SJSA1 (cell line): ENCODE measurements around the gene RORB. TPM values are rescaled to one million over a fixed set of nuclear protein-coding genes. Genes with fewer than 3 reads are reported as not detected.

Experiments used
- DNase-seq, 2 experiments: peaks; one replicate each; pipeline ENCODE4 v3.0.0-alpha.2; 2015 to 2020; ENCODE audit warnings: low spot score in 2 of 2, low read depth in 1 of 2
- H3K27ac ChIP-seq: fragments of 250-450 bp; sonication (Bioruptor Pico); 2 replicates; pipeline ENCODE4 v1.5.1; 2020; ENCODE audit warnings: mild to moderate bottlenecking, moderate library complexity
- H3K27me3 ChIP-seq: fragments of 250-450 bp; sonication (Bioruptor Pico); replicated peaks from 2 replicates; pipeline ENCODE4 v1.5.1; 2020; ENCODE audit warnings: mild to moderate bottlenecking, moderate library complexity
- H3K36me3 ChIP-seq: fragments of 250-450 bp; sonication (Bioruptor Pico); 2 replicates; pipeline ENCODE4 v1.5.1; 2020; ENCODE audit warnings: mild to moderate bottlenecking
- H3K4me1 ChIP-seq: fragments of 250-450 bp; sonication (Bioruptor Pico); replicated peaks from 2 replicates; pipeline ENCODE4 v1.6.1; 2021; ENCODE audit warnings: mild to moderate bottlenecking
- H3K4me3 ChIP-seq: fragments of 250-450 bp; sonication (Bioruptor Pico); 2 replicates; pipeline ENCODE4 v1.5.1; 2020; ENCODE audit warnings: mild to moderate bottlenecking
- H3K9me3 ChIP-seq: fragments of 250-450 bp; sonication (Bioruptor Pico); replicated peaks from 2 replicates; pipeline ENCODE4 v1.5.1; 2020; ENCODE audit warnings: mild to moderate bottlenecking
- total RNA-seq: library from RNA; depleted of rRNA; stranded (reverse); fragments of >200 nt; shearing (Covaris generic); gene quantifications from 2 replicates; pipeline ENCODE4 v1.2.3, GENCODE V29; 2014

The RORB gene
- total RNA-seq, 1 experiment from 2014 or later = not detected

DNA sequence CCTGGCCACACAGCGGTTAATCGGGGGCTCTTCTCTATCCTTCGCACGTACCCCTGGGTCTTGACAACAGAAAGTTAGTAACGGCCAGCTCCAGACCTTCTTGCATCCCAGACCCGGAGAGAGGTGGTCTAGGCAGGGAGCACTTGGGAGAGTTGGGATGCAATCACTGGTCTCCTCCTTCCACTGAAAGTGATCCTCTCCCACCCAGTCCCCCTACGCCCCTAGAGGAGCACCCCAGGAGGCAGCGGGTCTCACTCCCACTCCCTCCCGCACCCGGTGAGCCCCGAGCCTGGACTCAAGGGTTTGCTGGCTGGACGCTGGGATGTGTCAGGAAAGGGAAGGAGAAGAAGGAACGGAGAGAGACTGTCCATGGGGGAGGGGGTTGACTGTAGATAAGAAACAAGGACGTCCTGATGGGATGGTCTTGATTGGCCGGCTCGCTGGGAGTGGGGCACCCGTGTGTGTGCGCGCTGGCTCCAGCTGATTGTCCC is 2.0 kb downstream of the RORB start:
- H3K27ac ChIP-seq = no peak overlapping the region
- H3K4me3 ChIP-seq = no peak overlapping the region
- no peaks in the 10 kb centered on the region for H3K36me3 ChIP-seq
- no peaks in the 10 kb centered on the region for H3K9me3 ChIP-seq
- H3K27me3 ChIP-seq = peaks cover 51% of the 10 kb centered on the region
- DNase-seq = no peak
- peaks cover 10% of the 10 kb centered on the region for H3K4me1 ChIP-seq

DNA sequence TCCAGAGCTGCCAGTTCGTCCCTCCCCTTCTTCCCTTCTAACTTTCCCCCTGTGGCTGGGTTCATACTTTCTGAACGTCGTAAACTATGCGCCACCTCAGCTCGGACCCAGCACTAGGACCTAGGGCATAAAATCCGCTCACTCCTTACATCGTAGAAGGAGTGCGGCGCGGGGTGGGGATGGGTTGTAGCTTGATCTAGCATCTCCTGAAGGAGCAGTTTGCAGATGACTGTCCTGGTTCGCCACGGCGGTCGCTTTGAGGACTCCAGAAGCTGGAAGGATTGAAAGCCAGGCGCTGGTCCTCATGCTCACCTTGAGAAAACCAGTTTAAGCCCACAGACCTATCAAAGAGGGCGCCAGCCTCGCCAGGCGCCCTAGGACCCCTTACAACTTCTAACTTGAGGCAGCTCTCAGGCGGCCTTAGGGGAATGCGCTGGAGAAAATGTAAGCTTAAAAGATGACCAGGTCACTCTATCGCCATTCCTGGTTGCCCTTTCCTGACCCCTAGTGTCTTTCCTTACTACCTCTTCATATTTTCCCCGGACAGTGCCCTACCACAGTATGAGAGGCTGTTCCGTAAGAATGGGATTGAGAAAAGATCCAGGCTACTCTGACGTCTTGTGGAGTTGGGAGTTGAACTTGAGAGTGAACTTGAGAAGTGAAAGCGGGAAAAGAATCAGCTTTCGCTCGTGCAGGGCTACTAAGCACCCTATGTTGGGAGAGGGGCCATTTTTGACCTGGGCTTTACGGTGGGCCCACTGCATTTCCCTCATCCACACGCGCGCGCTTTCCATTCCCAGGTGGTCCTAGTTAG is 2.8 kb downstream of the RORB start:
- Histone ChIP-seq H3K27me3 (peaks cover 51% of the 10 kb centered on the region), H3K9me3 (no peaks in the 10 kb centered on the region), H3K27ac (no peak overlapping the region), H3K4me1 (peaks cover 10% of the 10 kb centered on the region), H3K4me3 (no peak overlapping the region), H3K36me3 (no peaks in the 10 kb centered on the region)
- no peak for DNase-seq

DNA sequence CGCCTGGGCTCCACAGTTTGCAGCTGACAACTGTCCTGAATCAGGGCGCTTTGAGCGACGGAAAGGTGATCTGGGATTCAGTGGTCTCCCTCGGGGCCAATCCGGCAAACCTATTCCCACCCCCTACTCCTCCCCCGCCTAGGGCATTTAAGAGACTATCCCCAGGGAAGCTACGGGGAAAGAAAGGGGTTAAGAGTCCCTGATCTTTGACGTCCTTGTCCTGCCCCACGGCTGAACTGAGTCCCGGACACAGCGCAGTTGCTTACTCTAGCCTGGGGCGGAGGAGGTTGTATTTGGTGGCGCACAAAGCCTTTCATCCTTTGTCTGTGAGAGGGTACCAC is 3.4 kb downstream of the RORB start:
- Histone ChIP-seq H3K27me3 (peaks cover 48% of the 10 kb centered on the region), H3K4me3 (no peak overlapping the region)

DNA sequence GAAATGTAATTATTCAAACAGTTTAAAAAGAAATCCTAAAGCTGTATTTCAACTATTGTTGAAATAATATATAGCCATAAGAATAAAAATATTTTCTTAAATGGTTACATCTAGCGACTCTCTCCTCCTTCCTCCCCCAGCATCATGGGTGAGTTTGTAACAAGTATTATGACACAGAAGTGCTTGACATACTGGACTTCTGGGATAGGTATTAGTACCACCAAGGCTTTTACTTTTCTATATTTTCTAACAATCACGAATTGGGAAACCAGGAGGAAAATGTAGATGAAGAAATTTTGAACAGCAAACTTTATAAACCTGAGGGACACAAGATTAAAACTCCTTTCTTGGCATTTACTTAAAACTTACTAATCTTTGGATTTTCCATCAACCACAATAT is 4.4 kb downstream of the RORB start:
- no peak for DNase-seq
- no peak overlapping the region for H3K27ac ChIP-seq
- no peak overlapping the region for H3K4me3 ChIP-seq
- peaks cover 38% of the 10 kb centered on the region for H3K27me3 ChIP-seq
- H3K4me1 ChIP-seq = peaks cover 10% of the 10 kb centered on the region
- H3K9me3 ChIP-seq = no peaks in the 10 kb centered on the region
- H3K36me3 ChIP-seq = no peaks in the 10 kb centered on the region

More for the DNA sequence above, 3.4 kb downstream of the RORB start:
- no peaks in the 10 kb centered on the region for H3K36me3 ChIP-seq
- H3K27ac ChIP-seq = no peak overlapping the region
- DNase-seq = no peak
- H3K4me1 ChIP-seq = peaks cover 10% of the 10 kb centered on the region
- no peaks in the 10 kb centered on the region for H3K9me3 ChIP-seq

DNA sequence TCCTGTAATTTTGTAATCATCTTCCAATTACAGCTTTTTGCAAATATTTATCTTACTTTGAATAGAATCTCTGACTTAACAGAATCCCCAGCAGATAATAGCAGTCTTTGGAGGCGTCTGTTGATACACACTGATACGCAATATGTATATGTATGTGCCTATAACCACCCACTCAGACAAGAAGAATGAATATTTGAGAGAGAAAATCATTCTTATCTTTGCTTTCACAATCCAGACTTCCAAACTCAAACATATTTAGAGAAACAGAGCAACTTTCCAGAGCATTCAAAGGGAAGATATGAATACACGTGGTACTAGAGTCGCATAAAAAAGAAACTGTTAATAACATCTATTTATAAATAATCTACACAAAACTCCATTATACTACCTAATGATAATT is 6.1 kb downstream of the RORB start:
- no peak overlapping the region for H3K4me3 ChIP-seq
- no peak for DNase-seq
- no peak overlapping the region for H3K27ac ChIP-seq
- H3K9me3 ChIP-seq = no peaks in the 10 kb centered on the region
- H3K27me3 ChIP-seq = peaks cover 23% of the 10 kb centered on the region
- no peaks in the 10 kb centered on the region for H3K36me3 ChIP-seq
- H3K4me1 ChIP-seq = peaks cover 4% of the 10 kb centered on the region

DNA sequence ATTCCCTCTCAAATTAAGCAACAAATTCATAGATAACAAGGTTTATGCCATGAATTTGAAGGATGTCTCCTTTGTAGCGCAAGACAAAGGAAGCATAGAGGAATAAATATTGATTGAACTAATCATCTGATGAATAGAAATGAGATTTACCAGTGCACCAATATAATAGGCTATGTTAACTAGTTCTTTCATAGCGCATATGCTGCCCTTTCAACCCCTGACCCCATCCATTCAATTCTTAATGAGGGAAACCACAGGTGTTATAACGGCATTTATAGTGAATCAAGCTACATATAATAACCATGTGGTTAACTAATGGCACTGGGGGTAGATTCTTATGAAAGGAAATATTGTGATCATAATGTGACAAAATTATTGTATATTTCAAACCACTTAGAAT is 6.5 kb downstream of the RORB start:
- Histone ChIP-seq H3K36me3 (no peaks in the 10 kb centered on the region), H3K27ac (no peak overlapping the region), H3K4me1 (no peaks in the 10 kb centered on the region), H3K9me3 (no peaks in the 10 kb centered on the region), H3K4me3 (no peak overlapping the region), H3K27me3 (peaks cover 19% of the 10 kb centered on the region)
- no peak for DNase-seq

DNA sequence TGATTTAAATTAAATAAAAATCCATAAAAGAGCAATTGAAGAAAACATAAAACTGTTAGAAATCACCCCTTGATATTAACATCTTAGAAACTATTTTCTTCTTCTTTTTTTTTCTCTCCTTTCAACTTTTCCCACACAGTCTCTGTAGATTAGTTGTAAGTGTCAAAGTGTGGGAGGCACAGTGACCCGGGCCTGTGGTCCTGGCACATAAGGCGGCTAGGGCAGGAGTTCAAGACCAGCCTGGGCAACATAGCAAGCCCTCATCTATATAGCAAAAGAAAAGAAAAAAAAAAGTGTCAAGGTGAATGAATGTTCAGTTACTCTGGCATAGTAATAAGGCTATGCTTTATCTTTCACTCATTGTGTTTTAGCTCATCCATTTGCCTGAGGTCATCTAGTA is 14.2 kb downstream of the RORB start:
- DNase-seq = no peak
- Histone ChIP-seq H3K4me3 (no peak overlapping the region), H3K36me3 (no peaks in the 10 kb centered on the region), H3K4me1 (no peaks in the 10 kb centered on the region), H3K27ac (no peak overlapping the region), H3K27me3 (0 out of 2 replicates have a peak, but pooled peaks cover 3% of the 10 kb centered on the region), H3K9me3 (no peaks in the 10 kb centered on the region)

DNA sequence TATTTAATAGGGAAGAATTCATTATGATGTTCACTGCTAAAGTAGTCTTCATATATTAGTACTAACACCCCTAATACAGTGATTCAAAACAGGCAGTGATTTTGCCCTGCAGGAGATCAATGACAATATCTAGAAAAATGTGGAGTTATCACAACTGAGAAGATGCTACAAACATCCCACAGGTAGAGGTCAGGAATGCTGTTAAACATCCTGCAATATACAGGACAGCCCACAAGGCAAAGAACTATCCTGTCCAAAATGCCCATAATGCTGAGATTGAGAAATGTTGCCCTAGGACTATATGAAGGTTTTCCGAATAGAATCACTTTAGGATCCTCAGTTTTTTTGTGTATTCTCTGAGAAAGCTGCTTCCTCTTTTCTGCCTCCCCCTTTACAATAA is 15.3 kb downstream of the RORB start:
- no peak overlapping the region for H3K27ac ChIP-seq
- DNase-seq = no peak
- H3K9me3 ChIP-seq = no peaks in the 10 kb centered on the region
- no peak overlapping the region for H3K4me3 ChIP-seq
- no peaks in the 10 kb centered on the region for H3K4me1 ChIP-seq
- H3K36me3 ChIP-seq = no peaks in the 10 kb centered on the region
- 0 out of 2 replicates have a peak, but pooled peaks cover 3% of the 10 kb centered on the region for H3K27me3 ChIP-seq

DNA sequence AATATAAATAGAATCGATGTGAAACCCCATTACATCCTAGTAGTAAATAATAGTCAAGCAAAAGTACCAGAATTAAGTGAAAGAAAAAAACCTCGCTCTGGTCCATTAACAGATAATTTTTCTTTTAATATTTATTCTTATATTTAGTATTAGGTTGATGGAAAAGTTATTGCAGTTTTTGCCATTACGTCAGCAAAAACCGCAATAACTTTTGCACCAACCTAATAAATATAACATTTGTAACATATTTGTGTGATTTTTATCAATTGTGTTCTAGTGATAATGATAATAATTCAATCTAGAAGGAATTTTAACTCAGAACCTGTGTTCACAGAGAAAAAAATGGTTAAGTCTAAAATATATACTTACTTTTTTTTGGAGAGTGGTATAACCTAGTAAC is 16.1 kb downstream of the RORB start:
- H3K4me1 ChIP-seq = no peaks in the 10 kb centered on the region
- no peaks in the 10 kb centered on the region for H3K9me3 ChIP-seq
- H3K4me3 ChIP-seq = no peak overlapping the region
- no peaks in the 10 kb centered on the region for H3K36me3 ChIP-seq
- H3K27me3 ChIP-seq = 0 out of 2 replicates have a peak, but pooled peaks cover 3% of the 10 kb centered on the region
- DNase-seq = no peak
- no peak overlapping the region for H3K27ac ChIP-seq

DNA sequence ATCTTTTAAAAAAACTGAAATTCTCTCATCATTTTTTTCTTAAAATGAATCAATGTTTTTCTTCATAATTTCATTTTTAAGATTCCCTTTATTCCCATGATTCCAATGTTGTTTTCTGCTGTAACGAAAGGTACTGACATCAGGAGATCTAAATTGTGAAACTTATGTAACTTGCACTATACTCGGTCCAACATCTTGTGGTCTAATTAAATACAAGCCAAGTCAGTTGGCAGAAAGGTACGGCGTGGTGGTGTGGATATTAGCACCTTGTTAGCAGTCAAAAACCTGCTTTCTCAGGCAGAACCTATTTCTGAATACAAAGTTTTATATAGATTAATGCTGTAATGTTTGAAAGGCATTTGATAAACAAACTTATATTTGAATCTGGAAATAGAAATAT is 20.1 kb downstream of the RORB start:
- Histone ChIP-seq H3K4me3 (no peak overlapping the region), H3K27ac (no peak overlapping the region), H3K9me3 (no peaks in the 10 kb centered on the region), H3K4me1 (no peaks in the 10 kb centered on the region), H3K36me3 (no peaks in the 10 kb centered on the region), H3K27me3 (no peaks in the 10 kb centered on the region)
- no peak for DNase-seq

DNA sequence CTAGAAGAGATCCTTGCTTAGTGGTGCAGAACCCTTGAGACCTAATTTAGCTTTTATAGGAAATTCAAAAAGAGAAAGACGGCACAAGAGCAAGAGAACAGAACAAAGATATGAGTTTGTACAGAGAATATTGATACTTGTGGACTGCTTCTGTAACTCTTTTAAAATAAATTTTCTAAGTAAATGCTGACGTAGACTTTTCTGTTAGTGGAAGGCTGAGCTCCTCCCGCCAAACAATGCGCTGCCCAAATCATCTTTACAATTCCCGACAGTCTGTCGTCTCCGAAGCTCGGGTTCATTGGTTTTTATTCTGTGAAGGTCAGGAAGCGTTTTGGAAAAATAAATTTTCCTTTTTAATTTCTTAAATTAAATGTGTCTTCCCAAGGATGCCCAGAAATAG is 22.3 kb downstream of the RORB start:
- Histone ChIP-seq H3K9me3 (no peaks in the 10 kb centered on the region), H3K4me1 (no peaks in the 10 kb centered on the region), H3K27ac (no peak overlapping the region), H3K4me3 (no peak overlapping the region), H3K36me3 (no peaks in the 10 kb centered on the region), H3K27me3 (no peaks in the 10 kb centered on the region)
- DNase-seq = no peak

DNA sequence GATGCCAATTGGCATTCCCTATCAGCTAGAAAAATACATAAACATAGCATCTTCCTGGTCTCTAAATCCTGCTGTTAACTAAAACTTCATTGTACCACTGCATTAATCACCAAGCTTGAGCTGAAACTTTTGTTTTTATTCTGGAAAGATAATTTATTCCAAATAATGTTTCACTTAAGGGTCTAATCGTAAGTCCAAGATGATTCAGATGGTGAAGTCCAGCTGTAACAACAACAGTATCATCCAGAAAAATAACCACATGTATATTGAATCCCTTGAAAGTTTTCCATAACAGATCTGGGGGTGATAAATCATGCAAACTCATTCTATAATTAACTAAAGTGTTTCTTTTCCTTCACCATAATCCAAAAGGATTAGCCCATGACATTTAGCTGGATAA is 23.9 kb downstream of the RORB start:
- H3K27me3 ChIP-seq = no peaks in the 10 kb centered on the region
- no peaks in the 10 kb centered on the region for H3K4me1 ChIP-seq
- H3K9me3 ChIP-seq = no peaks in the 10 kb centered on the region
- DNase-seq = no peak
- no peaks in the 10 kb centered on the region for H3K36me3 ChIP-seq
- H3K27ac ChIP-seq = no peak overlapping the region
- no peak overlapping the region for H3K4me3 ChIP-seq

DNA sequence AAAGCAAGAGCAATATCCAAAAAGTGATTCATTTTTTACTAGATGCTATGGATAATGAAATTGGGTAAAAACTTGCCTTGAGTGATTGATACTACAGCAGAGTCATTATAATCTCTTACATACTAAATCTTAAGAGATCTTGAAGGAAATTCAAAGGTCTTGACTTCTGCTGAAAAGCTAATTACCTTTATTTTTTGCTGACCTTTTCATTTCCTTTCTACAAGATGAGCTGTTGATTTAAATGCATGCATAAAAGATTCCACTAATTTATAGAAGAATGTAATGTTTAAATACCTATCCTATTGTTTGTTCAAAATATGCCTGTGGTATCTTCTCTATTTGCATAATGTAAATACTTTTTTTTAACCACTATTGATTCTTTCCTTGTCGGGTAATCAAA is 27.2 kb downstream of the RORB start:
- Histone ChIP-seq H3K4me1 (no peaks in the 10 kb centered on the region), H3K27me3 (no peaks in the 10 kb centered on the region), H3K36me3 (no peaks in the 10 kb centered on the region), H3K27ac (no peak overlapping the region), H3K9me3 (no peaks in the 10 kb centered on the region), H3K4me3 (no peak overlapping the region)
- no peak for DNase-seq

DNA sequence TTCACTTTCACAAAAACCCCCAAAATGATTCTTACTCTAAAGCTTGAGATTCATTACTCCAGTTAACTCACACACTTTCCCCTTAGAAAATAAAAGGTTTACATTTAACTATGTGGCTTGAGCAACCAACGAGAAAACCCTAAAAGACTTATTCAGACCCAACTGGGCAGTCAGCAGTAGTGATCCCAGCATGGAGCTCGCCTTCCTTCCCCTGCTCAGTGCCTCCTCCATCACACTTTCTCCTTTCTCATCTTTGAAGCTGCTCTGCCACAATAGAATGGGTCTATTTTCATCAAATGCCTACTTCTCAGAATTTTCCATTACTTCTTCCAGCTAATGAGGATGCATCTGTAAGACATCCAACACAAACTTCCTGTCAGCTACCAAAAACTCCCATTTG is 29.1 kb downstream of the RORB start:
- no peaks in the 10 kb centered on the region for H3K27me3 ChIP-seq
- no peak for DNase-seq
- no peak overlapping the region for H3K27ac ChIP-seq
- H3K4me1 ChIP-seq = no peaks in the 10 kb centered on the region
- no peaks in the 10 kb centered on the region for H3K9me3 ChIP-seq
- H3K4me3 ChIP-seq = no peak overlapping the region
- no peaks in the 10 kb centered on the region for H3K36me3 ChIP-seq

DNA sequence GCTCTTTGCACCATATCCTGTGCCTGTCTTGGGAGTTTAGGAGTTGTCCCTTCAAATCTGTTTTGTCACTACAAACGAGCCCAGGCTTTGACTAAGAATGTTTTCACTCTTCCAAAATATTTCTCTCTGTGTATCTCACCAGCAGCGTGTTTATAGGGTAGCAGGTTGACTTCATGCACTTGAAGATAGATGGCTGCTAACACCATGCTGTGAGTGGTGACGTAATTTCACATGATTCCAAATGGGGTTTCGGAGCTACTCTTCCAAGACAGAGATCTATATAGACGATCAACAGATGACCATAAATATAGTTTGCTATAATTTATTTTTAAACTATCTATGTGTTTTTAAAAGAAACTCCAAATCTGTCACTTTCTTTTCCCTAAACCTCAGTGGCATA is 30.6 kb downstream of the RORB start:
- Histone ChIP-seq H3K36me3 (no peaks in the 10 kb centered on the region), H3K27ac (no peak overlapping the region), H3K27me3 (no peaks in the 10 kb centered on the region), H3K4me1 (no peaks in the 10 kb centered on the region), H3K4me3 (no peak overlapping the region), H3K9me3 (no peaks in the 10 kb centered on the region)
- DNase-seq = no peak
